ENCODE measurements around the gene SLC43A3.
"Not testable (repeated sequence)": the region's sequence is repeated elsewhere in the genome, so short reads cannot be mapped to it uniquely, and the experiment has no call there.

The SLC43A3 gene

GRCh38 chr11:57459164-57460021, 32.5 kb upstream of the SLC43A3 start:
- peak; percentile 41 for DNase-seq

- peak; percentile 60 for DNase-seq
Measured at GRCh38 chr11:57458410-57459163, 31.7 kb upstream of the SLC43A3 start.

- DNase-seq, result no peak
Measured at GRCh38 chr11:57458060-57458409, 31.1 kb upstream of the SLC43A3 start.

GRCh38 chr11:57457643-57458023, 30.7 kb upstream of the SLC43A3 start:
- DNase-seq, result no peak

GRCh38 chr11:57456960-57457642, 30.2 kb upstream of the SLC43A3 start:
- DNase-seq, result peak; percentile 80

GRCh38 chr11:57453543-57454177, 26.7 kb upstream of the SLC43A3 start:
- DNase-seq, result no peak

- no peak for DNase-seq
Measured at GRCh38 chr11:57446055-57446454, 19.1 kb upstream of the SLC43A3 start.

GRCh38 chr11:57445122-57445394, 18.1 kb upstream of the SLC43A3 start:
- DNase-seq, result not testable (repeated sequence)

- peak; percentile 80 for DNase-seq
Measured at GRCh38 chr11:57444362-57445121, 17.6 kb upstream of the SLC43A3 start.

GRCh38 chr11:57440744-57441414, 14.0 kb upstream of the SLC43A3 start:
- no peak for DNase-seq

- DNase-seq, result no peak
Measured at GRCh38 chr11:57439786-57440185, 12.9 kb upstream of the SLC43A3 start.

GRCh38 chr11:57438345-57439285, 11.7 kb upstream of the SLC43A3 start:
- no peak for DNase-seq

GRCh38 chr11:57436031-57436430, 9.1 kb upstream of the SLC43A3 start:
- no peak for DNase-seq

GRCh38 chr11:57434640-57435546, 8.0 kb upstream of the SLC43A3 start:
- no peak for DNase-seq

- DNase-seq, result peak; percentile 96
Measured at GRCh38 chr11:57432714-57433163, 5.8 kb upstream of the SLC43A3 start.

- no peak for DNase-seq
Measured at GRCh38 chr11:57432149-57432561, 5.2 kb upstream of the SLC43A3 start.

GRCh38 chr11:57430952-57431351, 4.0 kb upstream of the SLC43A3 start:
- peak; percentile 58 for DNase-seq

GRCh38 chr11:57429946-57430345, 3.0 kb upstream of the SLC43A3 start:
- no peak for DNase-seq

GRCh38 chr11:57428643-57429042, 1.7 kb upstream of the SLC43A3 start:
- DNase-seq, result no peak

GRCh38 chr11:57427727-57428082, 784 bp upstream of the SLC43A3 start:
- no peak for DNase-seq
